BJ (cell line): ENCODE results near the gene SLAIN2. TPM values are rescaled to one million over a fixed set of nuclear protein-coding genes. Genes with fewer than 3 reads are reported as not detected.
A peak's percentile ranks its signal among the peaks of the same experiment; 100 is the strongest.

Experiments
- CTCF ChIA-PET: fragments of 350-600 bp; formaldehyde crosslinking; extraction: SDS; loops from one replicate; lab custom pipeline; 2021; ENCODE audit warnings: antibody characterized with exemption, inconsistent platforms; lab: Yijun Ruan, JAX
- POLR2A ChIA-PET: fragments of 300-600 bp; sonication (Branson Sonifier 250); formaldehyde crosslinking; extraction: SDS; loops from one replicate; lab custom pipeline; 2021; ENCODE audit warnings: antibody characterized with exemption; lab: Charles Lee
- DNase-seq: peaks from one replicate; pipeline ENCODE4 v3.0.0-alpha.2; 2011; ENCODE audit warnings: low read depth
- H3K27me3 ChIP-seq: 2 replicates; pipeline ENCODE4 v1.6.0; 2011; ENCODE audit warnings: low read length; ENCODE audit not compliant: control insufficient read depth, insufficient read depth
- H3K36me3 ChIP-seq: 2 replicates; pipeline ENCODE4 v1.5.1; 2011; ENCODE audit warnings: low read length; ENCODE audit not compliant: control insufficient read depth, insufficient read depth
- H3K4me3 ChIP-seq: 2 replicates; pipeline ENCODE4 v1.5.1; 2011; ENCODE audit warnings: low read depth, mild to moderate bottlenecking, control low read depth, low read length
- CTCF ChIP-seq: IDR thresholded peaks from 2 replicates; pipeline ENCODE4 v1.5.1; 2011; ENCODE audit warnings: low read depth, mild to moderate bottlenecking, control low read depth, inconsistent platforms, low read length, moderate library complexity; ENCODE audit not compliant: insufficient read depth
- polyA plus RNA-seq: library from polyadenylated mRNA; depleted of rRNA; stranded (reverse); fragments of >200 nt; gene quantifications from 2 replicates; pipeline ENCODE4 v1.2.3, GENCODE V29; 2011

Gene SLAIN2
- polyA plus RNA-seq, 1 experiment: 25.5 TPM

DNA sequence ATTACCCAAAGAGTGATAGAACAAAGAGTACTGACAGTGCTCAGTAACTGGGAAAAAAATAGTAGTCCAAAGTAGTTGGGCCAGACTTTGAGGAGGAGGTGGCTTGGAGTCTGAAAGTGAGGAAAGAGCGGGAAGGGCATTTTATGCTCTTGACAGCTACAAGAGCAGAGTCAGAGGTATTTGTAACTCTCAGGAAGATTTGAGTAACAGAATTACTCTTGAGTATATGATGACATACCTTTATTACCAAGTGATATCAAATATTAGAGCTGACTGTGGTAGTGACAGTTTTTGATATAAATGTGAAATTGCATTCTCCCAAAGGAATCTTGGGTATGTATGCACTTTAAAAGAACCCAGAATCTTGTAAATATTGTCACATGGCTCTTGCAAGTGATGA lies 2.2 kb downstream of the SLAIN2 start:
- ChIA-PET POLR2A (no interaction called here), CTCF (interaction anchor here (0.8 to 1.0 kb wide), 3 partner anchors 9 to 13 kb away, joined by 3 to 4 read pairs (median 3); no protein-coding TSS in a partner anchor)
- Histone ChIP-seq H3K27me3 (no peaks in the 10 kb centered on the region), H3K4me3 (peak overlapping the region; percentile 66), H3K36me3 (no peaks in the 10 kb centered on the region)
- no peak for TF ChIP-seq CTCF
- DNase-seq: no peak

GRCh38 chr4:48345542-48345941 lies 4.2 kb downstream of the SLAIN2 start:
- DNase-seq: no peak
- H3K27me3 ChIP-seq: no peaks in the 10 kb centered on the region
- H3K36me3 ChIP-seq: no peaks in the 10 kb centered on the region
- ChIA-PET CTCF (interaction anchor here (0.7 to 1.1 kb wide), 2 partner anchors 9 to 11 kb away, joined by 3 to 4 read pairs; no protein-coding TSS in a partner anchor), POLR2A (no interaction called here)
- no peak for TF ChIP-seq CTCF
- H3K4me3 ChIP-seq: no peak overlapping the region

DNA sequence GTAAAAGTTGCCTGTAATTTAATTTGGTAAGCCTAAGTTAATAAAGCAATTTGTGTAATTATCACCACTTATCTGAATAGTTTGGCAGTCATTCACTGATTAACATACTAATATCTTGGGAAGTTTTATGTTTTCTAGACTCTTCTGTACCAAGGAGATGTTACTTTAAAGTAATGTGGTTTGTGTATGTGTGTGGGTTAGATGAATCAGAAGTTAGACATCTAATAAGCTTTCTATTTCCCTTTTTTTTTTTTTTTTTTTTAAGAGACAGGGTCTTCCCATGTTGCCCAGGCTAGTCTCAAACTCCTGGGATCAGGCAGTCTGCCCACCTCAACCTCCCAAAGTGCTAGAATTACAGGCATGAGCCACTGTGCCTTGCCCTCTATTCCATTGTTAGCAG lies 5.3 kb downstream of the SLAIN2 start:
- POLR2A ChIA-PET: no interaction called here
- DNase-seq: no peak
- CTCF ChIA-PET: no interaction called here

GRCh38 chr4:48347282-48347921 lies 6.1 kb downstream of the SLAIN2 start:
- ChIA-PET POLR2A (no interaction called here), CTCF (no interaction called here)
- Histone ChIP-seq H3K4me3 (no peak overlapping the region), H3K36me3 (no peaks in the 10 kb centered on the region), H3K27me3 (no peaks in the 10 kb centered on the region)
- DNase-seq: no peak
- no peak for TF ChIP-seq CTCF

More for the DNA sequence above, 5.3 kb downstream of the SLAIN2 start:
- H3K4me3 ChIP-seq: no peak overlapping the region
- no peaks in the 10 kb centered on the region for H3K27me3 ChIP-seq
- TF ChIP-seq CTCF: no peak
- no peaks in the 10 kb centered on the region for H3K36me3 ChIP-seq

DNA sequence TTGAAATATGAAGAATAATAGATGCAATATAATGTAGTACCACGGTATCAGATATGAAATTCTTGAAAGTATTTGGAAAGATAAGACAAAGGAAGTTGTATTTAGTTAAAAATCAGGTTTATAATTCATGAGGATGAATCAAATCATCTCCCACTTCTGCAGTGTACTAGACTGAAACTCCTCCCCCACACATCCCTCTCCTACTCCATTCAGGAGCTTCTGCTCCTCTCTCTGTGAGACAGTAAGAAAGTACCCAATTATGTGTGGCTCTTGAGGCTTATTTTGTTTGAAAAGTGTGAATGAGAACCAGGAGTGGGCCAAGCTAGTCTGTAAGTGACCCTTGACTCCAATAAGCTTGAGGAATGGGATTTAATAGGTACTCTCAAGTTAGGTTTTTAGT lies 9.5 kb downstream of the SLAIN2 start:
- H3K4me3 ChIP-seq: no peak overlapping the region
- DNase-seq: no peak
- no peaks in the 10 kb centered on the region for H3K27me3 ChIP-seq
- TF ChIP-seq CTCF: no peak
- CTCF ChIA-PET: no interaction called here
- H3K36me3 ChIP-seq: no peaks in the 10 kb centered on the region
- POLR2A ChIA-PET: no interaction called here
